ENCODE data around the gene ZDHHC22. TPM values are rescaled to one million over a fixed set of nuclear protein-coding genes. Genes with fewer than 3 reads are reported as not detected.

The ZDHHC22 gene
- polyA plus RNA-seq, 1 donor from 2014 or later = 4.3 TPM

DNA sequence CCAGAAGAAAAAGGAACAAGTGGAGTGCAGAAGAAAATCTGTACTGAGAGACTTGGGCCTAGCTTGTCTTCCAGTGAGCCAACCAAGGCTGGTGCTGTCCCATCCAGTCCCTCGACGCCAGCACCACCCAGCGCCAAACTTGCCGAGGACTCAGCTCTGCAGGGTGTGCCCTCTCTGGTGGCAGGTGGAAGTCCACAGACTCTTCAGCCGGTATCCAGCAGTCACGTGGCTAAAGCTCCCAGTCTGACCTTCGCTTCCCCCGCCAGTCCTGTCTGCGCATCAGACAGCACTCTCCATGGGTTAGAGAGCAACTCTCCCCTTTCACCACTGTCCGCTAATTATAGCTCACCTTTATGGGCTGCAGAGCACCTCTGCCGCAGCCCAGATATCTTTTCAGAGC, 27.9 kb downstream of the ZDHHC22 start:
- Histone ChIP-seq H3K9me2 (ENCODE audit: insufficient read depth, low read length) (no peaks in the 10 kb centered on the region), H3F3A (ENCODE audit: insufficient read depth, low read length, poor library complexity, severe bottlenecking) (no peaks in the 10 kb centered on the region), H3K36me3 (ENCODE audit: insufficient read depth, low read length) (peaks cover 16% of the 10 kb centered on the region), H3K79me2 (replicated peaks; ENCODE audit: insufficient read depth, low read length) (no peaks in the 10 kb centered on the region), H3K9ac (ENCODE audit: low read length) (no peak overlapping the region), H3K9me3 (ENCODE audit: low read length) (no peaks in the 10 kb centered on the region), H4K20me1 (ENCODE audit: insufficient read depth) (no peaks in the 10 kb centered on the region), H3K27me3 (ENCODE audit: insufficient read depth, low read depth, low read length) (no peaks in the 10 kb centered on the region), H3K4me2 (ENCODE audit: low read length) (no peak overlapping the region), H3K27ac (ENCODE audit: low read length) (no peak overlapping the region), H3K4me3 (ENCODE audit: low read length) (no peak overlapping the region), H2AFZ (ENCODE audit: low read depth, low read length) (no peak overlapping the region)
- TF ChIP-seq EP300 (conservative IDR thresholded peaks at IDR 0.05; ENCODE audit: poor library complexity, severe bottlenecking) = no peak
- TF ChIP-seq, protein P1, sequence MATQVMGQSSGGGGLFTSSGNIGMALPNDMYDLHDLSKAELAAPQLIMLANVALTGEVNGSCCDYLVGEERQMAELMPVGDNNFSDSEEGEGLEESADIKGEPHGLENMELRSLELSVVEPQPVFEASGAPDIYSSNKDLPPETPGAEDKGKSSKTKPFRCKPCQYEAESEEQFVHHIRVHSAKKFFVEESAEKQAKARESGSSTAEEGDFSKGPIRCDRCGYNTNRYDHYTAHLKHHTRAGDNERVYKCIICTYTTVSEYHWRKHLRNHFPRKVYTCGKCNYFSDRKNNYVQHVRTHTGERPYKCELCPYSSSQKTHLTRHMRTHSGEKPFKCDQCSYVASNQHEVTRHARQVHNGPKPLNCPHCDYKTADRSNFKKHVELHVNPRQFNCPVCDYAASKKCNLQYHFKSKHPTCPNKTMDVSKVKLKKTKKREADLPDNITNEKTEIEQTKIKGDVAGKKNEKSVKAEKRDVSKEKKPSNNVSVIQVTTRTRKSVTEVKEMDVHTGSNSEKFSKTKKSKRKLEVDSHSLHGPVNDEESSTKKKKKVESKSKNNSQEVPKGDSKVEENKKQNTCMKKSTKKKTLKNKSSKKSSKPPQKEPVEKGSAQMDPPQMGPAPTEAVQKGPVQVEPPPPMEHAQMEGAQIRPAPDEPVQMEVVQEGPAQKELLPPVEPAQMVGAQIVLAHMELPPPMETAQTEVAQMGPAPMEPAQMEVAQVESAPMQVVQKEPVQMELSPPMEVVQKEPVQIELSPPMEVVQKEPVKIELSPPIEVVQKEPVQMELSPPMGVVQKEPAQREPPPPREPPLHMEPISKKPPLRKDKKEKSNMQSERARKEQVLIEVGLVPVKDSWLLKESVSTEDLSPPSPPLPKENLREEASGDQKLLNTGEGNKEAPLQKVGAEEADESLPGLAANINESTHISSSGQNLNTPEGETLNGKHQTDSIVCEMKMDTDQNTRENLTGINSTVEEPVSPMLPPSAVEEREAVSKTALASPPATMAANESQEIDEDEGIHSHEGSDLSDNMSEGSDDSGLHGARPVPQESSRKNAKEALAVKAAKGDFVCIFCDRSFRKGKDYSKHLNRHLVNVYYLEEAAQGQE (IDR thresholded peaks at IDR 0.05; ENCODE audit: borderline replicate concordance) = no peak
- TF ChIP-seq POLR2AphosphoS5 (IDR thresholded peaks at IDR 0.05) = no peak

- H3K9ac ChIP-seq (ENCODE audit: low read length) = peak overlapping the region; percentile 24
- H3K4me2 ChIP-seq (ENCODE audit: low read length) = no peak overlapping the region
- peaks cover 16% of the 10 kb centered on the region for H3K36me3 ChIP-seq (ENCODE audit: insufficient read depth, low read length)
Measured at GRCh38 chr14:77111021-77111420, 30.6 kb downstream of the ZDHHC22 start.

More at GRCh38 chr14:77111021-77111420, 30.6 kb downstream of the ZDHHC22 start:
- Histone ChIP-seq H3F3A (ENCODE audit: insufficient read depth, low read length, poor library complexity, severe bottlenecking) (no peaks in the 10 kb centered on the region), H3K79me2 (replicated peaks; ENCODE audit: insufficient read depth, low read length) (no peaks in the 10 kb centered on the region), H2AFZ (ENCODE audit: low read depth, low read length) (no peak overlapping the region), H4K20me1 (ENCODE audit: insufficient read depth) (no peaks in the 10 kb centered on the region), H3K27me3 (ENCODE audit: insufficient read depth, low read depth, low read length) (no peaks in the 10 kb centered on the region), H3K4me3 (ENCODE audit: low read length) (no peak overlapping the region), H3K27ac (ENCODE audit: low read length) (no peak overlapping the region), H3K9me2 (ENCODE audit: insufficient read depth, low read length) (no peaks in the 10 kb centered on the region), H3K9me3 (ENCODE audit: low read length) (no peaks in the 10 kb centered on the region)
- TF ChIP-seq RAD21 (conservative IDR thresholded peaks at IDR 0.05) (no peak), CTCF (IDR thresholded peaks at IDR 0.05; ENCODE audit: poor library complexity, severe bottlenecking) (no peak), EZH2 (IDR thresholded peaks at IDR 0.05; ENCODE audit: borderline replicate concordance, insufficient read depth, low read length, poor library complexity, severe bottlenecking) (no peak), SMC3 (conservative IDR thresholded peaks at IDR 0.05; ENCODE audit: poor library complexity) (no peak), MXI1 (conservative IDR thresholded peaks at IDR 0.05; ENCODE audit: poor library complexity, severe bottlenecking) (no peak), EP300 (conservative IDR thresholded peaks at IDR 0.05; ENCODE audit: poor library complexity, severe bottlenecking) (no peak), TAF1 (IDR thresholded peaks at IDR 0.05; ENCODE audit: low read depth) (no peak), POLR2AphosphoS5 (IDR thresholded peaks at IDR 0.05) (no peak)
- TF ChIP-seq, protein P1 (IDR thresholded peaks at IDR 0.05; ENCODE audit: borderline replicate concordance) = no peak

Measured in neural cell (in vitro differentiated cells).